Parathyroid adenoma (tissue), 2 donors: ENCODE measurements around the gene DCLK2.

Source experiments
- H2AFZ ChIP-seq: fragments of 300-600 bp; sonication (generic); one replicate; pipeline ENCODE4 v1.7.0; 2017; ENCODE audit warnings: antibody characterized with exemption, mild to moderate bottlenecking
- H3K27ac ChIP-seq: fragments of 300-600 bp; sonication (generic); one replicate; pipeline ENCODE4 v1.7.0; 2017
- H3K27me3 ChIP-seq: fragments of 300-600 bp; sonication (generic); one replicate; pipeline ENCODE4 v1.7.0; 2017; ENCODE audit warnings: low read length; ENCODE audit not compliant: control insufficient read depth, insufficient read depth
- H3K36me3 ChIP-seq: fragments of 300-600 bp; sonication (generic); one replicate; pipeline ENCODE4 v1.7.0; 2017; ENCODE audit warnings: low read length; ENCODE audit not compliant: control insufficient read depth, insufficient read depth
- H3K4me1 ChIP-seq: fragments of 300-600 bp; sonication (generic); one replicate; pipeline ENCODE4 v1.7.0; 2017; ENCODE audit warnings: control low read depth
- H3K4me2 ChIP-seq: fragments of 300-600 bp; sonication (generic); one replicate; pipeline ENCODE4 v1.7.0; 2017; ENCODE audit warnings: low read length
- H3K4me3 ChIP-seq: fragments of 300-600 bp; sonication (generic); one replicate; pipeline ENCODE4 v1.7.0; 2017; ENCODE audit warnings: low read depth, low read length
- H3K79me2 ChIP-seq: fragments of 300-600 bp; sonication (generic); one replicate; pipeline ENCODE4 v1.7.0; 2017; ENCODE audit warnings: control low read depth
- H3K9ac ChIP-seq: fragments of 300-600 bp; sonication (generic); one replicate; pipeline ENCODE4 v1.7.0; 2017; ENCODE audit warnings: mild to moderate bottlenecking
- H3K9me3 ChIP-seq: fragments of 300-600 bp; sonication (generic); one replicate; pipeline ENCODE4 v1.7.0; 2017; ENCODE audit warnings: low read length; ENCODE audit not compliant: control insufficient read depth
- CTCF ChIP-seq: fragments of 300-600 bp; sonication (generic); IDR thresholded peaks from one replicate; pipeline ENCODE4 v1.7.0; 2017; ENCODE audit warnings: antibody characterized with exemption, mild to moderate bottlenecking
- donor health status: primary hyperparathyroidism.

DCLK2 gene

GRCh38 chr4:150252741-150253140, 174.5 kb downstream of the DCLK2 start:
- H3K36me3 ChIP-seq: no peaks in the 10 kb centered on the region
- H3K27ac ChIP-seq: no peak overlapping the region
- H3K9ac ChIP-seq: no peak overlapping the region
- H3K4me3 ChIP-seq: no peak overlapping the region
- no peak for TF ChIP-seq CTCF
- no peak overlapping the region for H3K4me2 ChIP-seq
- no peaks in the 10 kb centered on the region for H3K79me2 ChIP-seq
- no peaks in the 10 kb centered on the region for H3K4me1 ChIP-seq
- no peaks in the 10 kb centered on the region for H3K9me3 ChIP-seq
- no peaks in the 10 kb centered on the region for H3K27me3 ChIP-seq
- no peak overlapping the region for H2AFZ ChIP-seq

GRCh38 chr4:150253416-150253815, 175.2 kb downstream of the DCLK2 start:
- Histone ChIP-seq H2AFZ (no peak overlapping the region), H3K36me3 (no peaks in the 10 kb centered on the region), H3K4me3 (no peak overlapping the region), H3K4me1 (no peaks in the 10 kb centered on the region), H3K9me3 (no peaks in the 10 kb centered on the region), H3K4me2 (no peak overlapping the region), H3K27ac (no peak overlapping the region), H3K9ac (no peak overlapping the region), H3K79me2 (no peaks in the 10 kb centered on the region), H3K27me3 (no peaks in the 10 kb centered on the region)
- TF ChIP-seq CTCF: no peak

GRCh38 chr4:150253965-150254630, 175.9 kb downstream of the DCLK2 start:
- no peak overlapping the region for H2AFZ ChIP-seq
- H3K27ac ChIP-seq: no peak overlapping the region
- no peak for TF ChIP-seq CTCF
- H3K4me1 ChIP-seq: no peaks in the 10 kb centered on the region
- H3K9ac ChIP-seq: no peak overlapping the region
- no peaks in the 10 kb centered on the region for H3K36me3 ChIP-seq
- H3K79me2 ChIP-seq: no peaks in the 10 kb centered on the region
- H3K4me3 ChIP-seq: no peak overlapping the region
- H3K4me2 ChIP-seq: no peak overlapping the region
- H3K9me3 ChIP-seq: no peaks in the 10 kb centered on the region
- H3K27me3 ChIP-seq: no peaks in the 10 kb centered on the region

GRCh38 chr4:150255610-150256224, 177.5 kb downstream of the DCLK2 start:
- H3K4me2 ChIP-seq: no peak overlapping the region
- no peaks in the 10 kb centered on the region for H3K4me1 ChIP-seq
- H3K9ac ChIP-seq: no peak overlapping the region
- no peaks in the 10 kb centered on the region for H3K36me3 ChIP-seq
- no peak overlapping the region for H3K27ac ChIP-seq
- no peak overlapping the region for H3K4me3 ChIP-seq
- no peak for TF ChIP-seq CTCF
- no peaks in the 10 kb centered on the region for H3K27me3 ChIP-seq
- no peaks in the 10 kb centered on the region for H3K79me2 ChIP-seq
- no peaks in the 10 kb centered on the region for H3K9me3 ChIP-seq
- H2AFZ ChIP-seq: no peak overlapping the region

GRCh38 chr4:150256225-150256620, 178.0 kb downstream of the DCLK2 start:
- Histone ChIP-seq H3K4me1 (no peaks in the 10 kb centered on the region), H3K4me2 (no peak overlapping the region), H3K27me3 (no peaks in the 10 kb centered on the region), H2AFZ (no peak overlapping the region), H3K36me3 (no peaks in the 10 kb centered on the region), H3K9ac (no peak overlapping the region), H3K9me3 (no peaks in the 10 kb centered on the region), H3K4me3 (no peak overlapping the region), H3K79me2 (no peaks in the 10 kb centered on the region), H3K27ac (no peak overlapping the region)
- no peak for TF ChIP-seq CTCF
